Activated naive CD4-positive, alpha-beta T cell treated with anti-CD3 and anti-CD28 coated beads, Interleukin-2, amount 50 U/mL, for 72 hours (primary cell): ENCODE data around the gene LCOR. TPM values are rescaled to one million over a fixed set of nuclear protein-coding genes. Genes with fewer than 3 reads are reported as not detected.

Source experiments
- ATAC-seq, 2 donors: fragments of 150-1000 bp; cut with Tn5 transposase; 2 replicates each; pipeline ENCODE4 v1.10.0; 2021; ENCODE audit warnings: mild to moderate bottlenecking in 2 of 2, moderate library complexity in 2 of 2
- DNase-seq, 2 donors: peaks; one replicate each; pipeline ENCODE4 v3.0.0; 2021 to 2022; ENCODE audit warnings: low spot score in 2 of 2
- H3K27ac Mint-ChIP-seq, 2 donors: one replicate each; pipeline ENCODE4 v1.8.0; 2022; ENCODE audit warnings: mild to moderate bottlenecking in 2 of 2, mixed read lengths in 2 of 2
- H3K36me3 Mint-ChIP-seq, 2 donors: one replicate each; pipeline ENCODE4 v1.8.0; 2022; ENCODE audit warnings: mixed read lengths in 2 of 2
- H3K9me3 Mint-ChIP-seq, 2 donors: one replicate each; pipeline ENCODE4 v1.8.0; 2022; ENCODE audit warnings: mixed read lengths in 2 of 2
- total RNA-seq, 2 donors: library from RNA; stranded (reverse); gene quantifications; one replicate each; pipeline ENCODE4 v1.2.3, GENCODE V29; 2022

The LCOR gene
- total RNA-seq, 2 donors from 2014 or later, result 27.1 to 30.0 TPM

DNA sequence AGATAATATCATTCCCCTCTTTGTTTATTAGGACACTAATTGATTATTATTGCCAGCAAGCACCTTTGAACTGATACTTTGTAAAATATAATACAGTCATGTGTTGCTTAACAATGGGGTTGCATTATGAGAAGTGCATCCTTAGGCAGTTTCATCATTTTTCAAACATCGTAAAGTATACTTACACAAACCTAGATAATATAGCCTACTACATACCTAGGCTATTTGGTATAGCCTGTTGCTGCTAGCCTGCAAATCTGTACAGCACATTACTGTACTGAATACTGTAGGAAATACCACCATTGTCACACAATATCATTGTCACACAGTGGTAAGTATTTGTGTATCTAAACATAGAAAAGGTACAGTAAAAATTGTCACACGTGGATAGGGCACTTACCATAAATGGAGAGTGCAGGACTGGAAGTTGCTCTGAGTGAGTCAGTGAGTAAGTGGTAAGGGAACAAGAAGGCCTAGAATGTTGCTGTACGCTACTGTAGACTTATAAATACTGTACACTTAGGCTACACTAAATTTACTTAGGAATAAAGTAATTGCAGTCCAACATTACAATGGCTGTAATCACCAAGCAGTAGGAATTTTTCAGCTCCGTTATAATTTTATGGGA is 70.7 kb downstream of the LCOR start:
- ATAC-seq, result peak; percentile 14 to 51
- no peaks in the 10 kb centered on the region for H3K9me3 Mint-ChIP-seq
- DNase-seq, result no peak
- H3K27ac Mint-ChIP-seq, result no peak overlapping the region
- peaks cover 0 to 11% of the 10 kb centered on the region in 2 donors for H3K36me3 Mint-ChIP-seq

DNA sequence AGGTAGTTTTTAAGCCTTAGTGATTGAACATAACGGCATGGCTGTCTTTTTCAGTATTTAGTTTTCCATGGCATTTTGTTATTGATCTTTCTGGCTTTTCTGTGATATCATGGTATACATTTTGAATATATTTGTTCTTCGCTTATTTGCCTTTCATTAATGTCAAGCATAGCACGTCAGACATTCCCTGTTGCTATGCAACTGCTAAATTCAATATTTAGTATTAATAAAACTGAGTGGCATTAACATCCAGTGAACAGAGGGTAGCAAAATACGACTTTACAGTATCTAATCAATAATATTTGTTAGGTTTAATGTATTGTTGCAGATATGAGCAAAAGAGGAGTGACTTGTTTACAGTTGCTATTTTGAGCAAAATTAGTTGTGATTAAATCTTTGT is 72.5 kb downstream of the LCOR start:
- DNase-seq (no peak), ATAC-seq (no peak)
- no peaks in the 10 kb centered on the region for H3K9me3 Mint-ChIP-seq
- H3K27ac Mint-ChIP-seq, result no peak overlapping the region
- H3K36me3 Mint-ChIP-seq, result peaks cover 0 to 11% of the 10 kb centered on the region in 2 donors

DNA sequence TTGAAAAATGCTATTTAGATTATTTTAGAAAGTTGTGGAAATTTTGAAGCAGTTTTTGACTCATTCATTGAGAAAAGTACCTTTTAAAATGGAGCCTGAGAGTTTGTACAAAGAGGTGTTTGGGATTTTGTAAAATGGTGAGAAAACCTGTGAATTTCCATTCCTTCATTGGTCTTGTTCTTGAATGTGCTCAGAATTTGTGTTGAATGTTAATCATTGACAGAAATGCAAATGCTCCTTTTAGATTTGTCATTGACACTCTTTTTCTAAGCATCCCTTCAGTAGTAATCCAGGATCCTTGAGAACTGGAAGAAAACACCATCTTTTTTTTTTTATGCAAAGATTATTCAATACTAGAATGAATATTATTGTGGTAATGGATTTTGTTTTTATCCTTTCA is 74.8 kb downstream of the LCOR start:
- Mint-ChIP-seq H3K27ac (no peak overlapping the region), H3K36me3 (peaks cover 0 to 5% of the 10 kb centered on the region in 2 donors), H3K9me3 (no peaks in the 10 kb centered on the region)
- DNase-seq (no peak), ATAC-seq (peak in 1 of 2 donors; percentile 20)

DNA sequence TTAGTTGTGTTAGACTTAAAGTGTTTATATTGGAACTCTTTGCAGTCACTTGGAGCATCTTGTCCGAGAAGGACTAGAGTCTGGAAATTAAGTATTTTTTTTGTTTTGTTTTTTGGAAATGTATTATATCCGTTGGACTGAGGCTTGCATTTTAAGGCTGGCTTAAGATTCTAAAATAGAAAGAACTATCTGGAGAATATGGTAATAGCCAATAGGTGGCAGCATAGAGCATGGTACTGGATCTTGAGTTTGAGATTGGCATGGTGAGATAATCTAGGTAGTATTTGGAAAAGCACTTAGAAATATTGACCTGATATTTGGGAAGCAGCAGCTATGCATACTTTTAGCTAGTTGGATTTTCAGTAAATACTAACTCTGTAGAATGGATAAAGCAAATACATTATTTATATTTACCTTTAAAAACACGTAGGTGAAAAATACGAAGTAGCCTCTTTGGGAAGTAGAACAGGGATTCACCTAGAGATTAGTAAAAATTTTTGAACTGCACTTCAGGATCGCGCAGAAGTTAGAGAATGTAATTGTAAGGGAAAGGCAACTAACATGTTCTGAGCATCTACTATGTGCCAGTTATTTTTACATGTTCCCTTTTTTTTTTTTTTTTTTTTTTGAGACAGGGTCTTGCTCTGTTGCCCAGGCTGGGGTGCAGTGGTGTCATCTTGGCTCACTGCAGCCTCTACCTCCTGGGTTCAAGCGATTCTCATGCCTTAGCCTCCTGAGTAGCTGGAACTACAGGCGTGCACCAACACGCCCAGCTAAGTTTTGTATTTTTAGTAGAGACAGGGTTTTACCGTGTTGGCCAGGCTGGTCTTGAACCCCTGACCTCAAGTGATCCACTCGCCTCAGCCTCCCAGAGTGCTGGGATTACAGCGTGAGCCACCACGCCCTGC is 78.6 kb downstream of the LCOR start:
- peaks cover 0 to 4% of the 10 kb centered on the region in 2 donors for H3K9me3 Mint-ChIP-seq
- peaks cover 7 to 11% of the 10 kb centered on the region in 2 donors for H3K36me3 Mint-ChIP-seq
- peak in 1 of 2 donors; percentile 31 for DNase-seq
- peak overlapping the region in 1 of 2 donors; percentile 26 for H3K27ac Mint-ChIP-seq
- ATAC-seq, result peak in 1 of 2 donors; percentile 44

DNA sequence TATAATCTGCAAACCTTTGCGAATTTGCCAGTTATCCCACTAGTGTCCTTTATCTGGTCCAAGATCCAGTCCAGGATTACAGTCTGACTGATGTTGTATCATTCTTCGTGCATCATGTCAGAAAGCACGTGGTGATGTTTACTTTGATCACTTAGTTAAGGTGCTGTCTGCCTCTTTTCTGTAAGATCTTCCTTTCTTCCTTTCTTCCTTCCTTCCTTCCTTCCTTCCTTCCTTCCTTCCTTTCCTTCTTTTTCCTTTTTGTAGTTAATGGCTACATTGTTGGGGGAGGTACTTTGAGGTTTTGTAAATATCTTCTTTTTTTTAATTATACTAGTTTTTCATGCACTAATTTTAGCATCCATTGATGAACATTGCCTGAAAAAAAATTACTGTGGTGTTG is 80.3 kb downstream of the LCOR start:
- Mint-ChIP-seq H3K27ac (peak overlapping the region in 1 of 2 donors; percentile 23), H3K36me3 (peaks cover 7 to 11% of the 10 kb centered on the region in 2 donors), H3K9me3 (peaks cover 0 to 4% of the 10 kb centered on the region in 2 donors)
- DNase-seq, result no peak
- ATAC-seq, result no peak

DNA sequence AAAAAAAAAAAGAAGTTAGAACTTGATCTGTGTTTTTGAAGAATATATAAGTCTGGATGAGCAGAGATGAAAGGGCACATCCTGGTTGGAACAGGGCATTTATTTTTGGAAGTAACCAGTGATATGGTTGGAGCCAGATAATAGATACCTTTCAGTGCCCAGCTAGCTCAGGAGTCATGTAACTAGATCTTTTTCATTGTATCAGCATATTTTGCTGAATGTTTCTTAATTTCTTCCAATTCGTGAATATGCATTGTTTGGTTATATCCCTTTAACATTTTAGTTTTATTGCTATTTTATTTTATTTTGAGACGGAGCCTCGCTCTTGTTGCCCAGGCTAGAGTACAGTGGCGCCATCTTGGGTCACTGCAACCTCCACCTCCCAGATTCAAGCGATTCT is 81.8 kb downstream of the LCOR start:
- peaks cover 0 to 4% of the 10 kb centered on the region in 2 donors for H3K9me3 Mint-ChIP-seq
- no peak for ATAC-seq
- H3K27ac Mint-ChIP-seq, result no peak overlapping the region
- DNase-seq, result no peak
- peaks cover 7 to 11% of the 10 kb centered on the region in 2 donors for H3K36me3 Mint-ChIP-seq

DNA sequence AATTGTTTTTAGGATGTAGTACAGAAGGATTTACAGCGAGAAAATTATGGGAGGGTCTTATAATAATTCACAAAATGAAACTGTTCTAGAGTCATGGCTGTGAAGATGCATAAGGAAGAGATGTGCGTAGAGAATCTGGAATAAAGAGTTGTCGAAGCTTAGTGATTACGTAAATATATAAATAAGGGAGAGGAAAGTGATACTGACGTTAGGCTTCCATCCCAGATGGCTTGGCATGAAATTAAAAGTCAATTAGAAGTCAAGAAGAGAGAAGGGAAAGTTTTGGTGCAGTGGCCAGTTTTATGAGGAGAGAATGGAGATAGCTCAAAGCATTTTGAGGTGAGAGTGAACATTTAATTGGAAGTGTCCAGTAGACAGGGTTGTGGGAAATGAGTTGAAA is 85.5 kb downstream of the LCOR start:
- Mint-ChIP-seq H3K9me3 (peaks cover 0 to 4% of the 10 kb centered on the region in 2 donors), H3K27ac (peak overlapping the region in 1 of 2 donors; percentile 60), H3K36me3 (peaks cover 7 to 11% of the 10 kb centered on the region in 2 donors)
- ATAC-seq (no peak), DNase-seq (no peak)

DNA sequence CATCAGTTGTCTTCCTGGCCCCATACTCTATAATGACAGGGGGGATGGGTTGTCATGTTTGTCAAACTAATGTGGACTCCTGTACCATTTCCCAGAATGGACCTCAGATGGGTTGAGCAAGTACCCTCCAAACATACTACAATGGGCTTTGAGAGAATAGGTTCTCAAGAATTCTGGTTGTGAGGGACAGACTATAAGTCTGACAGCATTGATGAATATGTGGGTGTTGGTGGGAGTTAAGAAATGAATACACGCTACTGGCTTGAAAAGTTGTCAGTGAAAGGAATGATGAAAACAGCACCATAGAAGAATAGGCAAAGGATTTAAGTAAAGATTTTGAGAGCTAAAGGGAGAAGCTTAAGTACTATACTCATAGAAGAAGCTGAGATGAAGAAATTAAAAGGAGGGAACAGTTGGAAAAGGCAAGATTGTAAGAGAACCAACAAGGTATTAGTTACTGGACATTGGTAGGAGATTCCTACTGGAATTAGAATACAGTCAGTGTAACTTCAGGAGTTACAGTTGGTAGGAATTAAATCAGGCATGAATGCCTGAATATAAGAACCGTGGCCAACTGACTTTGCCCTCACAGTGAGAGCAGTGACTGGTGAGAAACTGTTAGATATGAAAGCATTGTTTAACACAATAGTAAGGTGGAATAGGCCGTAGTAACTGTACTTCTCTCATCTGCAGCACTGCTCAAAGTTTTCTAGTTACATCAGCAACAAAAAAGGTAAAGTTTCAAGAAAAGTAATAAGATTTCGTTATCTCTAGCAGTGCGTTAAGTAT is 86.3 kb downstream of the LCOR start:
- DNase-seq, result no peak
- Mint-ChIP-seq H3K36me3 (peaks cover under 1 to 6% of the 10 kb centered on the region in 2 donors), H3K27ac (peak overlapping the region in 1 of 2 donors; percentile 9), H3K9me3 (peaks cover 0 to under 1% of the 10 kb centered on the region in 2 donors)
- peak in 1 of 2 donors; percentile 50 for ATAC-seq

DNA sequence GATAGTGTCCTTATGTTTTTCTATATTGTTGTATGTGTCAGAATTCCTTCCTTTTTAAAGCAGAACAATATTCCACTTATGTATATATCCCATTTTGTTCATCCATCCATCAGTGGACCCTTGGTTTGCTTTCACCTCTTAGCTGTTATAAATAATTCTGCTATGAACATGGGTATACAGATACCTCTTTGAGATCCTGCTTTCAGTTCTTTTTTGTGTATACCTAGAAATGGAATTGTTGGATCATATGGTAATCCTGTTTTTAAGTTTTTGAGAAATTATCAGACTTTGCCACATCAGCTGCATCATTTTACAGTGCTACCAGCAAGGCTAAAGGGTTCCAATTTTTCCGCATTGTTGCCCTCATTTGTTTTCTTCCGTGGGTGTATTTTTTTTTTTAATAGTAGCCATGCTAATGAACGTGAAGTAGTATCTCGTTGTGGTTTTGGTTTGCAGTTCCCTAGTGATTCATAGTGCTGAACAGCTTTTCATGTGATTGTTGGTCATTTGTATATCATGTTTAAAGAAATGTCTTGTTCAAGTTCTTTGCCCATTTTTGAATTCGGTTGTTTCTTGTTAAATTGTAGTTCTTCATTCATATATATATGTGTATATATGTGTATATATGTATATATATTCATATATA is 87.8 kb downstream of the LCOR start:
- Mint-ChIP-seq H3K36me3 (peaks cover 0 to 6% of the 10 kb centered on the region in 2 donors), H3K27ac (no peak overlapping the region), H3K9me3 (no peaks in the 10 kb centered on the region)
- no peak for DNase-seq
- no peak for ATAC-seq

DNA sequence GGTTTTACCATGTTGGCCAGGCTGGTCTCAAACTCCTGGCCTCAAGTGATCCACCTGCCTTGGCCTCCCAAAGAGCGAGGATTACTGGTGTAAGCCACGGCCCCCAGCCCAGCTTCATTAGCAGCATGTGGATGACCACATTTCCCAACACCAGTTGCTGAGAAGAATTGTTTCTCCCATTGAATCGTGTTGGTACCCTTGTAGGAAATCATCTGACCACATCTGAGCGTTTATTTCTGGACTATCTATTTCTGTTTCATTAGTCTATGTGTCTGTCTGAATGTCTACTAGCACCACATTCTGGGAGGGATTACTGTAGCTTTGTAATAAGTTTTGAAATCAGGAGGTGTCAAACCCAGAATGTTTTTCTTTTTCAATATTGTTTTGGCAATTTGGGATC is 89.6 kb downstream of the LCOR start:
- Mint-ChIP-seq H3K27ac (no peak overlapping the region), H3K36me3 (peaks cover 0 to 14% of the 10 kb centered on the region in 2 donors), H3K9me3 (no peaks in the 10 kb centered on the region)
- DNase-seq (no peak), ATAC-seq (no peak)

DNA sequence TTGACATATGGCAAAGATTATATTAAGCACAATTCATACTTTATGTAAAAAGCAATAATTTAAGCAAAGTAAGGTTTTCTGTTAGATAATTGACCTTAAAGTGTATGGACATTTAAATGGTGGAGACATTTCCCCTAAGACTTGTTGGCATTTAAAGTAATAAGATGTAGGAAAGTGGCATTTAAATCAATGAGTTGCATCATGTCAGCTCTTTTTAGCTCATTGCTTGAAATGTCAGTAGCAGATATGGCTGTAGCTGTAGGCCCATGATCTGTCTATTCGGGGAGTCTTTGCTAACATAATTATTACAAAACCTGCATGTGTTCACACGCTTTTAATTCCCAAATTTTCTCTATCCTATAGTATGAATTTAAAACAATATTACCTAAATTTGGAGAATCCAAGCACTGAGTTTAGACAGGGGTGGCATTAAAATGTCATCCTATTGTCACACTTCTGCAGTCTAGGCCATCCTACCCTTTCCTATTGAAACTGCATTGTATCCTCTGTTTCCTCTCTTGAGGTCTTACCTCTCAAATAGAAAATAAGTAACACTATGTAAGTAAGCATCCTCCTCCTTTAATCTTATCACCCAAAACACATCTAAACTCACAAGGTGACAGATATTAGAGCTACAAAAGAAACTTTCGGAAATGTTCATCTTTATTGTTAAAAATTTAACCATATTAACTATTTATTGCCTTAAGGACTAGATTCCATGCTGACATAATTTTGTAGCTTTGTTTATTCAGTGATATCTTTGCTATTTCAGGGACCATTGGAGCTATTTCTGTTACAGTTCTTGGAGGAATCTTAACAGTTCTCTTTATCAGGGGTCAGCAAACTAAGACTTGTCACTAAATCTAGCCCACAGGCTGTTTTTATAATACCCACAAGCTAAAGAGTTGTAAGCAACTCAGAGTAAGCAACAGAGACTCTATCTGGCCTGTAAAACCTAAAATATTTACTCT is 91.2 kb downstream of the LCOR start:
- H3K36me3 Mint-ChIP-seq, result peaks cover 3 to 24% of the 10 kb centered on the region in 2 donors
- ATAC-seq, result no peak
- DNase-seq, result no peak
- no peak overlapping the region for H3K27ac Mint-ChIP-seq
- H3K9me3 Mint-ChIP-seq, result no peaks in the 10 kb centered on the region

DNA sequence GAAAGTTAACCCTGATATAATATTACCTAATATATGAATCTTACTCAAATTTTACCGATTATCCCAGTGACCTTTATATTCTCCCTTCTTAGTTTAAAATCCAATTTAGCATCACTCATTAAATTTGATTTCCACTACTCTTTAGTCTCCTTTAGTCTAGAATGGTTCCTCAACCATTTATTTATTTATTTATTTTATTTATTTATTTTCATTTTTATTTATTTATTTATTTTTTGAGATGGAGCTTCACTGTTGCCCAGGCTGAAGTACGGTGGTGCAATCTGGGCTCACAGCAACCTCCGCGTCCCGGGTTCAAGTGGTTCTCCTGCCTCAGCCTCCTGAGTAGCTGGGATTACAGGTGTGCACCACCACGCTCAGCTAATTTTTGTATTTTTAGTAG is 92.8 kb downstream of the LCOR start:
- Mint-ChIP-seq H3K9me3 (no peaks in the 10 kb centered on the region), H3K36me3 (peaks cover 7 to 31% of the 10 kb centered on the region in 2 donors), H3K27ac (no peak overlapping the region)
- ATAC-seq, result no peak
- DNase-seq, result no peak

DNA sequence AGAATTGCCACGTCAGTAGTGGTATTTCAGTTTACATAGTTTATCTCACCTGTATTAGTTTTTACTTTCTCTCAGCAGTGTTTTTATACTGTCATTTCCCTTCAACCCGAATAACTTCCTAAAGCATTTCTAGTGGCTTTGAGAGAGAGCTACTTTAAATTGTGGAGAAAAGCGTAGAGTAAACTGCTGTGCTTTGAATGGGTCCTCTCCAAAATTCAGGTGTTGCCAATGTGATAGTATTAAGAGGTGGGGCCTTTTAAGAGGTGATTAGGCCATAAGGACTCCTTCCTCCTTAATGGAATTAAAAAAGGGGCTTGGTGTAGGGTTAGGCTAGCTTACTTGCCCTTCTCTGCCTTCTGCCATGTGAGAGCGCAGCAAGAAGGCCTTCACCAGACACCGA is 98.4 kb downstream of the LCOR start:
- ATAC-seq, result no peak
- DNase-seq, result no peak
- Mint-ChIP-seq H3K9me3 (no peaks in the 10 kb centered on the region), H3K27ac (no peak overlapping the region), H3K36me3 (peaks cover 7 to 24% of the 10 kb centered on the region in 2 donors)

DNA sequence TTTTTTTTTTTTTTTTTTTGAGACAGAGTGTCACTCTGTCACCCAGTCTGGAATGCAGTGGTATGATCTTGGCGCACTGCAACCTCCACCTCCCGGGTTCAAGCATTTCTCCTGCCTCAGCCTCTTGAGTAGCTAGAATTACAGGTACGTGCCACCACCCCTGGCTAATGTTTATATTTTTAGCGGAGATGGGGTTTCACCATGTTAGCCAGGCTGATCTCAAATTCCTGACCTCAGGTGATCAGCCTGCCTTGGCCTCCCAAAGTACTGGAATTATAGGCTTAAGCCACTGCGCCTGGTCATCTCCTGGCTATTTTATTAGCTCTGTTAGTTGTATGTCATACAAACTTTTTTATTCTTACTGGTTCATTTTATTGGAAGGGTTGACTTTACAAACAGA is 103.0 kb downstream of the LCOR start:
- DNase-seq, result no peak
- ATAC-seq, result no peak
- Mint-ChIP-seq H3K36me3 (peaks cover 0 to 4% of the 10 kb centered on the region in 2 donors), H3K27ac (peak overlapping the region in 1 of 2 donors; percentile 22), H3K9me3 (no peaks in the 10 kb centered on the region)

DNA sequence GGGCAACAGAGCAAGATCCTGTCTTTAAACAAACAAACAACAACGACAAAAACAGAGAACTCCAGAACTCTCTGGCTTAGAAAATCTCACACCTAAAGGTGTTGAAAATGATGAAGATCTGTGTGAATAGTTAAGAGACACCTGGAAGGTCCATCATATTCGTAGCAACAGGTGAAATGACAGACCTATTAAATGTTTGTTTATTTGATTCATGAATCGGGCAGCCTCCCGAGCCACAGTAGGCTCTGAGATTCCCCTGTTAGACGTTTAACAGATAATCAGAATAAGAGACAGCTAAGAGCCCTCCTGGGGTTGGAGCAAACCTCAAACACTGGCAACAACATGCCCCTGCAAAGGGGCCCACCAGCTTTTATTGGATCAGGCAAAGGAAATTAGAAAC is 103.7 kb downstream of the LCOR start:
- no peak for ATAC-seq
- H3K36me3 Mint-ChIP-seq, result peaks cover 0 to 4% of the 10 kb centered on the region in 2 donors
- no peaks in the 10 kb centered on the region for H3K9me3 Mint-ChIP-seq
- DNase-seq, result no peak
- peak overlapping the region; percentile 22 to 67 for H3K27ac Mint-ChIP-seq
